Measurements from ENCODE around the gene ZBTB20. TPM values are rescaled to one million over a fixed set of nuclear protein-coding genes. Genes with fewer than 3 reads are reported as not detected.

Gene ZBTB20
- total and polyA plus RNA-seq, 12 donors, result 0.57 to 105 (median 86.8) TPM

DNA sequence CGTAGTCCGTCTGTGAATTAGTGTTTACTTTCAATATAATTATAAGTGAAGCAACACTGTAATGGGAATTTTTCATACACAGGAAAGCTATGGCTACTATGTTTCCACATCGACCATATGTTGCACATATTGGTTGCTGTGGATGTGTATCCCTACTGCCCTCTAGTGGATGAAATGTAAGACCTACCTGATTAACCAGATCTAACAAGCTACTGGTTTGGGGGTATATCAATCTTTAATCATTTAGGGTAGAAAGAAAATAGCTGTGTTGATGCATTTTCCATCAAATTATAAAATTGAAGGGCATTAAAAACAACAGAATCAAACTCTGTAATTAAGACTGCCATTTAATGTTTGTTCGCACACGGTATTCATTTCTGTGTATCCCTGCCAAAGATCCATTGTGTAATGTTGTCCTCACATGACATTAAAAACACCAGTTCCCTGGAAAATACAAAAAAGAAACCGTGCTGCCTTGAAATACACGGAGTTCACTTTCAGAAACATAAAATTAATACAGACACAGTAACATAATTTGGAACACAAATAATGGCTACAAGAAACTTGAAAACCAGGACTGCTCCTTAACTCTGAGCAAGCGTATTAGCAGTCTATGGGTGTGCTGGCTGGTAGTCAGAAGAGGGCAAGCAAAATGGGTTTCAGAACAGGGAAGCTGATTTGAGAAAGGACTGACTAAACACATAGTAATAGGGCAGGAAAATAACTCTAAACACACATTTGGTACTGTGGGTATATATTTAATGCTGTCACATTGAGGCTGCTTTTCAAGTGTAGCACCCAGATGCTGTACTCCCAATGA, 728.2 kb downstream of the ZBTB20 start:
- DNase-seq (no peak), ATAC-seq (peak; percentile 79 to 91 (median 84))
- intact Hi-C loops (cut with DNase I), result loop anchor here in 6 of 10 donors (5.0 to 10.0 kb wide), 5 partner anchors 33 to 203 kb away; no protein-coding TSS in a partner anchor
- no peaks in the 10 kb centered on the region for H3K27me3 ChIP-seq
- 21 to 26% methylated on average over 8 of the region's 8 CpGs for WGBS, 2 donors
- H3K9me3 ChIP-seq, result no peaks in the 10 kb centered on the region
- peak overlapping the region; percentile 2 to 72 (median 45) for H3K27ac ChIP-seq
- H3K4me3 ChIP-seq, result peak overlapping the region in 5 of 10 donors; percentile 2 to 27 (median 23)
- peaks cover 0 to 71% (median 32%) of the 10 kb centered on the region in 9 donors for H3K4me1 ChIP-seq
- H3K36me3 ChIP-seq, result no peaks in the 10 kb centered on the region
- TF ChIP-seq, protein P1, sequence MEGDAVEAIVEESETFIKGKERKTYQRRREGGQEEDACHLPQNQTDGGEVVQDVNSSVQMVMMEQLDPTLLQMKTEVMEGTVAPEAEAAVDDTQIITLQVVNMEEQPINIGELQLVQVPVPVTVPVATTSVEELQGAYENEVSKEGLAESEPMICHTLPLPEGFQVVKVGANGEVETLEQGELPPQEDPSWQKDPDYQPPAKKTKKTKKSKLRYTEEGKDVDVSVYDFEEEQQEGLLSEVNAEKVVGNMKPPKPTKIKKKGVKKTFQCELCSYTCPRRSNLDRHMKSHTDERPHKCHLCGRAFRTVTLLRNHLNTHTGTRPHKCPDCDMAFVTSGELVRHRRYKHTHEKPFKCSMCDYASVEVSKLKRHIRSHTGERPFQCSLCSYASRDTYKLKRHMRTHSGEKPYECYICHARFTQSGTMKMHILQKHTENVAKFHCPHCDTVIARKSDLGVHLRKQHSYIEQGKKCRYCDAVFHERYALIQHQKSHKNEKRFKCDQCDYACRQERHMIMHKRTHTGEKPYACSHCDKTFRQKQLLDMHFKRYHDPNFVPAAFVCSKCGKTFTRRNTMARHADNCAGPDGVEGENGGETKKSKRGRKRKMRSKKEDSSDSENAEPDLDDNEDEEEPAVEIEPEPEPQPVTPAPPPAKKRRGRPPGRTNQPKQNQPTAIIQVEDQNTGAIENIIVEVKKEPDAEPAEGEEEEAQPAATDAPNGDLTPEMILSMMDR (IDR thresholded peaks at IDR 0.05), result peak; percentile 73 to 92 (median 86)

DNA sequence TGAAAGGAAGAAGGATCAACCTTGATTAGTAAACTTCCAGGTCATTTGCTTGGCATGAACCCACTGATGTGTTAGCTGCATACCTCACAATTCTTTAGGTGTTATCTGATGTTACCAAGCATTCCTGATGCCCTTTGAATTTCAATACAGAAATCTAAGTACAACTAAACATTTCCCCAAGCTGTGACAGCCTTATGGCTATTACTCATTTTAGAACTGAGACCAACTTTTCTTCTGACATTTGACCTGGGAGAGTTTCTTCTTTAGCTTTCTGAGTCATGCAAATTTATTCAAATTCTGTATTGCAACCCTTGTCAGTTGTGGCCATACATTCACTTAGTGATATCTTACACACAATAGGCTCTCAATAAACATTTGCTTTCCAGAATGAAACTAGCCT, 729.0 kb downstream of the ZBTB20 start:
- intact Hi-C loops (cut with DNase I), result loop anchor here in 6 of 10 donors (5.0 to 10.0 kb wide), 5 partner anchors 34 to 204 kb away; no protein-coding TSS in a partner anchor
- Histone ChIP-seq H3K4me1 (peaks cover 0 to 79% (median 40%) of the 10 kb centered on the region in 9 donors), H3K36me3 (no peaks in the 10 kb centered on the region), H3K27ac (peak overlapping the region in 6 of 10 donors; percentile 2 to 72 (median 38)), H3K4me3 (no peak overlapping the region), H3K27me3 (no peaks in the 10 kb centered on the region), H3K9me3 (no peaks in the 10 kb centered on the region)
- ATAC-seq, result no peak
- TF ChIP-seq, protein P1 (IDR thresholded peaks at IDR 0.05), result no peak
- DNase-seq, result no peak

DNA sequence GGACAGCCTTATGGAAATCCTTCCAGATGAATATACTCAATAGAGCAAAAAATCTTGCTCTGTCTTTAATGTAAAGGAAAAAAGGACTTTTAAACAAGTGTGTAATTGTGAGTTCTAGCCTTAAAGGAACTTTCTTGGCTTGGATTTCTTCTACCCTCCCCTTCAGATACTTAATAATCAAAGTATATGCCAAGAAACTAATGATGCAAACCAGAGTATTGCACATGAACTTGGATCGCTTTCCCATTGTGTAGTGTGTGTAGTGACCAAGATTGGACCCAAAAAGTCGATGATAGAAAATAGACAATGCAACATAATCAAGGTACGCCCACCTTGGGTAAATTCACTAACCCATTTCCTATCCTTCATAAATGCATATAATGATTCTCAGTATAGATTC, 729.4 kb downstream of the ZBTB20 start:
- ATAC-seq, result peak in 1 of 8 donors; percentile 21
- 90 to 94% methylated on average over 3 of the region's 3 CpGs for WGBS, 2 donors
- peaks cover 0 to 83% (median 44%) of the 10 kb centered on the region in 9 donors for H3K4me1 ChIP-seq

DNA sequence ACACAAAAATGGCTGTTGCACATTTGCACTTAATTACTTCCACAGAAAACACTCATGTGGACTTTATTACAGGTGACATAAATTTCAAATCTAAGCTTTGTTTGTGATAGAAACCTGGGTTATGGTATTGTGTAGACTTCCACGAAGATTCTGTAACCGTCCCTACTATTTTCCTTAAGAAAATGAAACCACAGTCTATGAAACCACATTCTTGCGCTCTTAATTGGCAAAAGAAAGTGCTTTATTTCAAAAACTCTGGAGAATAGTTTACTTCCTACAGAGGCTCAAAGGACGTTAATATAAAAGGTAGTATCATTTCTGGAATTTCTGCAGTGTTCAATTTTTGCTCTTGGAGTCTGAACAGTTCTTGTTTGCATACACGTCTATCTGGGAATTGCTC, 729.8 kb downstream of the ZBTB20 start:
- peak overlapping the region in 6 of 10 donors; percentile 2 to 72 (median 47) for H3K27ac ChIP-seq
- TF ChIP-seq, protein P1 (IDR thresholded peaks at IDR 0.05), result no peak
- H3K27me3 ChIP-seq, result no peaks in the 10 kb centered on the region
- DNase-seq, result no peak
- H3K4me1 ChIP-seq, result peaks cover 2 to 87% (median 48%) of the 10 kb centered on the region in 9 donors
- 54 to 70% methylated on average over 5 of the region's 5 CpGs for WGBS, 2 donors
- H3K4me3 ChIP-seq, result peak overlapping the region in 2 of 10 donors; percentile 0 to 4
- no peaks in the 10 kb centered on the region for H3K36me3 ChIP-seq
- intact Hi-C loops (cut with DNase I), result loop anchor here in 6 of 10 donors (5.0 to 10.0 kb wide), 5 partner anchors 35 to 205 kb away; no protein-coding TSS in a partner anchor
- no peaks in the 10 kb centered on the region for H3K9me3 ChIP-seq
- no peak for ATAC-seq

More for the DNA sequence above, 729.4 kb downstream of the ZBTB20 start:
- no peaks in the 10 kb centered on the region for H3K27me3 ChIP-seq
- no peaks in the 10 kb centered on the region for H3K36me3 ChIP-seq
- DNase-seq, result no peak
- TF ChIP-seq, protein P1 (IDR thresholded peaks at IDR 0.05), result no peak
- intact Hi-C loops (cut with DNase I), result loop anchor here in 6 of 10 donors (5.0 to 10.0 kb wide), 5 partner anchors 35 to 205 kb away; no protein-coding TSS in a partner anchor
- no peaks in the 10 kb centered on the region for H3K9me3 ChIP-seq
- peak overlapping the region in 2 of 10 donors; percentile 0 to 4 for H3K4me3 ChIP-seq
- H3K27ac ChIP-seq, result peak overlapping the region in 7 of 10 donors; percentile 2 to 72 (median 45)

All from heart right ventricle (tissue), 16 donors.